Activated CD8-positive, alpha-beta T cell treated with anti-CD3 and anti-CD28 coated beads for 36 hours (primary cell): ENCODE measurements around the gene AGBL3. TPM values are rescaled to one million over a fixed set of nuclear protein-coding genes. Genes with fewer than 3 reads are reported as not detected.

ENCODE experiments used
- ATAC-seq: fragments of 200-7000 bp; cut with Tn5 transposase; one replicate; pipeline ENCODE4 v1.10.0; 2021; ENCODE audit warnings: mild to moderate bottlenecking, moderate library complexity
- CTCF ChIA-PET: fragments of 350-600 bp; sonication (Branson Sonifier 250); formaldehyde crosslinking; loops from one replicate; lab custom pipeline; 2021; ENCODE audit warnings: antibody characterized with exemption; lab: Charles Lee
- POLR2A ChIA-PET: fragments of 350-600 bp; sonication (Branson Sonifier 250); formaldehyde crosslinking; loops from one replicate; lab custom pipeline; 2021; ENCODE audit warnings: antibody characterized with exemption; lab: Charles Lee
- DNase-seq: peaks from one replicate; pipeline ENCODE4 v3.0.0-alpha.2; 2020
- H3K27ac Mint-ChIP-seq: one replicate; pipeline ENCODE4 v1.8.0; 2021; ENCODE audit warnings: mild to moderate bottlenecking, mixed read lengths
- H3K27me3 Mint-ChIP-seq: one replicate; pipeline ENCODE4 v1.8.0; 2021; ENCODE audit warnings: mixed read lengths
- H3K36me3 Mint-ChIP-seq: one replicate; pipeline ENCODE4 v1.8.0; 2021; ENCODE audit warnings: low read depth, mixed read lengths
- H3K4me1 Mint-ChIP-seq: one replicate; pipeline ENCODE4 v1.8.0; 2021; ENCODE audit warnings: low read depth, mixed read lengths
- H3K4me3 Mint-ChIP-seq: one replicate; pipeline ENCODE4 v1.8.0; 2021; ENCODE audit warnings: mild to moderate bottlenecking, moderate library complexity, mixed read lengths
- H3K9me3 Mint-ChIP-seq: one replicate; pipeline ENCODE4 v1.8.0; 2021; ENCODE audit warnings: mixed read lengths
- CTCF ChIP-seq: fragments of 200-600 bp; IDR thresholded peaks from one replicate; pipeline ENCODE4 v1.8.0; 2022; ENCODE audit warnings: antibody characterized with exemption, mild to moderate bottlenecking
- intact Hi-C: fragments of 100-400 bp; cut with micrococcal nuclease; formaldehyde crosslinking; loops from one replicate; pipeline ENCODE4 v1.10.0; 2022
- total RNA-seq, 2 experiments: library from RNA; stranded (reverse); gene quantifications; one replicate each; pipeline ENCODE4 v1.2.3, GENCODE V29; 2021

The AGBL3 gene
- total RNA-seq, 2 experiments from 2014 or later, result 2.7 to 2.9 TPM

DNA sequence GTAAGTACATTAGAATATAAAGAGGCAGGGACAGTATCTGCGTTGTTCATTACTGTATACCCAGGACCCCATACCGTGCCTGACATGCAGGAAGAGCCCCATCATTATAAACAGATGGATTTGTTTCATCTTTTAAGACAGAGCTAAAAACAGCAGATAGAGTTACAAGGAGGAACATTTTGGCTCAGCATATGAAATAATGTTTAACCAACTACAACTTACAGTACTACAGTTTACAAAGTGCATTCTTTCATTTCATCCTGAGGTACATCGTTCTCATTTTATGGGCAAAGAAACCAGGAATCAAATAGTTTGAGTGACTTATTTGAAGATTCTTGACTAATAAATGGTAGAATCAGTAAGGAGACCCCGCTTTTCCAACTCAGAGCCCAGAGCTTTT is 38.1 kb upstream of the AGBL3 start:
- Mint-ChIP-seq H3K27me3 (no peaks in the 10 kb centered on the region), H3K9me3 (no peaks in the 10 kb centered on the region), H3K27ac (no peak overlapping the region), H3K36me3 (no peaks in the 10 kb centered on the region), H3K4me3 (no peak overlapping the region), H3K4me1 (peaks cover 12% of the 10 kb centered on the region)
- CTCF ChIA-PET, result no interaction called here
- DNase-seq (no peak), ATAC-seq (no peak)
- intact Hi-C loops, result loop anchor here (10.0 kb wide), 1 partner anchor 193 kb away; no protein-coding TSS in a partner anchor
- POLR2A ChIA-PET, result interaction anchor here (0.7 kb wide), 1 partner anchor 38 kb away, joined by 3 read pairs; the partner anchor contains the start of gene AGBL3
- TF ChIP-seq CTCF, result no peak

GRCh38 chr7:134948736-134949135 is 37.6 kb upstream of the AGBL3 start:
- CTCF ChIA-PET, result no interaction called here
- no peak overlapping the region for H3K27ac Mint-ChIP-seq
- DNase-seq (no peak), ATAC-seq (no peak)
- intact Hi-C loops, result loop anchor here (10.0 kb wide), 1 partner anchor 194 kb away; no protein-coding TSS in a partner anchor
- POLR2A ChIA-PET, result no interaction called here
- TF ChIP-seq CTCF, result no peak
- H3K27me3 Mint-ChIP-seq, result no peaks in the 10 kb centered on the region
- no peaks in the 10 kb centered on the region for H3K9me3 Mint-ChIP-seq
- H3K4me3 Mint-ChIP-seq, result no peak overlapping the region
- peaks cover 12% of the 10 kb centered on the region for H3K4me1 Mint-ChIP-seq
- no peaks in the 10 kb centered on the region for H3K36me3 Mint-ChIP-seq

- Mint-ChIP-seq H3K9me3 (no peaks in the 10 kb centered on the region), H3K4me1 (peaks cover 12% of the 10 kb centered on the region), H3K27ac (no peak overlapping the region), H3K27me3 (no peaks in the 10 kb centered on the region), H3K36me3 (no peaks in the 10 kb centered on the region), H3K4me3 (no peak overlapping the region)
- CTCF ChIA-PET, result no interaction called here
- POLR2A ChIA-PET, result no interaction called here
- intact Hi-C loops, result loop anchor here (10.0 kb wide), 1 partner anchor 194 kb away; no protein-coding TSS in a partner anchor
- ATAC-seq, result no peak
- no peak for TF ChIP-seq CTCF
- no peak for DNase-seq
Observed at GRCh38 chr7:134949171-134949570, 37.1 kb upstream of the AGBL3 start.

DNA sequence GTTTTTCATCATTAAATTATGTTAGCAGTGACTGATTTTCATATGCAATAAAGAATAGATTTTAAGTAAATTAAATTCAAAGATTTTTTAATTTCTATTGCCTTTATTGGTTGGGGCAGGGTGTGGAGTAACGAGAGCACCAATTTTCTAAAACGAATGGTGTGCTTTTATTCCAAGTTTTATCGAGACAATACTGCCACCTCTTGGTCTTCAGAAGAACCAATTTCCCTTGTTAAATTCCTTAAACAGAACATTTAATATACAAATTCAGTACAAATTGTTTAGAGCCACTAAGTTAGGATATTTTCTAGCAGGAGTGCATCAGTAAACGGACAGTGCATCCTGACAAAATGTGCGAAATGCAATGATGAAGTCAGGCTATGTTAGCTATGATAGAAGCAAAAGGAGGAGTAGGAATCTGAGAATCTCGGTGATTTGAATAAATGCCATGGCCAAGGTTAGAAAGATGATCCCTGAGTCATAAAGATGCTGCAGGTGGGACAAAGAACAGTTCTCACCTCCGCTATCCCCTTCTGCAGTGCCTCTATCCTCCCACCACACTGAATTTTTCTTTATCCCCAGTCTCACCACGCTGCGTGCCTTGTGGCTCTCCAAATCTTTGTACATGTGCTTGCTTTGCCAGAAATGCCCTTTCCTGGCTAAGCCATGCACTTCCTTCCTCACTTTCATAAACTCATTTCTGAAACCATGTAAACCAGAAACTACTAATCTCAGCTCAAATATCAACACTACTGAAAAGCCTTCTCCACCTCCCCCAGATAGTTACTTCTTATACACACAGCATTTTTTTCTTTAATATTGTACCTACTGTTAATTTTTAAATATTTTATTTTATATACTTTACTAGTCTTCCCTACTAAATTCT is 31.9 kb upstream of the AGBL3 start:
- no peak for ATAC-seq
- ChIA-PET POLR2A (interaction anchor here (1.1 kb wide), 1 partner anchor 11 kb away, joined by 3 read pairs; no protein-coding TSS in a partner anchor), CTCF (interaction anchor here (0.6 to 2.6 kb wide), 16 partner anchors 9 to 347 kb away, joined by 3 to 40 read pairs (median 4); partner anchors contain the start of genes AGBL3 and CYREN)
- H3K27me3 Mint-ChIP-seq, result no peaks in the 10 kb centered on the region
- H3K36me3 Mint-ChIP-seq, result no peaks in the 10 kb centered on the region
- no peak for DNase-seq
- intact Hi-C loops, result loop anchor here (5.0 to 10.0 kb wide), 3 partner anchors 260 to 520 kb away; no protein-coding TSS in a partner anchor
- H3K4me3 Mint-ChIP-seq, result no peak overlapping the region
- H3K4me1 Mint-ChIP-seq, result no peaks in the 10 kb centered on the region
- no peaks in the 10 kb centered on the region for H3K9me3 Mint-ChIP-seq
- TF ChIP-seq CTCF, result peak; percentile 77
- H3K27ac Mint-ChIP-seq, result no peak overlapping the region

GRCh38 chr7:134957005-134957404 is 29.3 kb upstream of the AGBL3 start:
- ChIA-PET CTCF (interaction anchor here (1.1 to 1.2 kb wide), 2 partner anchors 201 to 324 kb away, joined by 3 to 4 read pairs; no protein-coding TSS in a partner anchor), POLR2A (no interaction called here)
- H3K27ac Mint-ChIP-seq, result no peak overlapping the region

More at GRCh38 chr7:134957005-134957404, 29.3 kb upstream of the AGBL3 start:
- TF ChIP-seq CTCF, result no peak
- no peak overlapping the region for H3K4me3 Mint-ChIP-seq
- DNase-seq, result no peak
- ATAC-seq, result no peak
- no peaks in the 10 kb centered on the region for H3K27me3 Mint-ChIP-seq
- no peaks in the 10 kb centered on the region for H3K36me3 Mint-ChIP-seq
- H3K9me3 Mint-ChIP-seq, result no peaks in the 10 kb centered on the region
- intact Hi-C loops, result loop anchor here (10.0 kb wide), 2 partner anchors 262 to 522 kb away; no protein-coding TSS in a partner anchor
- no peaks in the 10 kb centered on the region for H3K4me1 Mint-ChIP-seq
